OCI-LY1 (cell line): ENCODE results near the gene P2RY12.

Source experiments
- H2AFZ ChIP-seq: fragments of 200-600 bp; sonication (generic), shearing (Covaris generic); 2 replicates; pipeline ENCODE4 v1.6.0; 2014; ENCODE audit warnings: antibody characterized with exemption, mild to moderate bottlenecking, low read length
- H3F3A ChIP-seq: fragments of 200-600 bp; sonication (generic), shearing (Covaris generic); 2 replicates; pipeline ENCODE4 v1.6.0; 2014; ENCODE audit warnings: mild to moderate bottlenecking, antibody characterized with exemption, low read length, moderate library complexity; ENCODE audit not compliant: insufficient read depth
- H3K27ac ChIP-seq: fragments of 200-600 bp; sonication (generic); 2 replicates; pipeline ENCODE4 v1.5.1; 2014; ENCODE audit warnings: low read length, mixed run types, mild to moderate bottlenecking, low read depth; ENCODE audit not compliant: poor library complexity, severe bottlenecking
- H3K27me3 ChIP-seq: fragments of 200-600 bp; sonication (generic); 2 replicates; pipeline ENCODE4 v1.6.0; 2014; ENCODE audit warnings: antibody characterized with exemption, mild to moderate bottlenecking, low read length, moderate library complexity; ENCODE audit not compliant: insufficient read depth
- H3K36me3 ChIP-seq: fragments of 200-600 bp; sonication (generic); 2 replicates; pipeline ENCODE4 v1.6.1; 2014; ENCODE audit warnings: mild to moderate bottlenecking, antibody characterized with exemption, low read length, moderate library complexity, mixed read lengths; ENCODE audit not compliant: insufficient read depth
- H3K4me1 ChIP-seq: fragments of 200-600 bp; sonication (generic); 2 replicates; pipeline ENCODE4 v1.5.1; 2014; ENCODE audit warnings: mild to moderate bottlenecking, low read length, moderate library complexity; ENCODE audit not compliant: insufficient read depth, severe bottlenecking
- H3K4me2 ChIP-seq: fragments of 200-600 bp; sonication (generic), shearing (Covaris generic); 2 replicates; pipeline ENCODE4 v1.6.1; 2014; ENCODE audit warnings: low read length
- H3K4me3 ChIP-seq: fragments of 200-600 bp; sonication (generic); 2 replicates; pipeline ENCODE4 v1.5.1; 2014; ENCODE audit warnings: low read length, low read depth, mild to moderate bottlenecking, mixed read lengths; ENCODE audit not compliant: poor library complexity, severe bottlenecking
- H3K79me2 ChIP-seq: fragments of 200-600 bp; shearing (Covaris generic); 2 replicates; pipeline ENCODE4 v1.6.1; 2016; ENCODE audit warnings: mixed run types, low read length, mixed read lengths; ENCODE audit not compliant: insufficient read depth
- H3K9ac ChIP-seq: fragments of 200-600 bp; sonication (generic), shearing (Covaris generic); 2 replicates; pipeline ENCODE4 v1.6.1; 2014; ENCODE audit warnings: mild to moderate bottlenecking, low read length, mixed read lengths
- H3K9me2 ChIP-seq: fragments of 200-600 bp; sonication (generic), shearing (Covaris generic); 2 replicates; pipeline ENCODE4 v1.6.1; 2014; ENCODE audit warnings: low read depth, mild to moderate bottlenecking, low read length, mixed read lengths
- H3K9me3 ChIP-seq: fragments of 200-600 bp; shearing (Covaris generic); 2 replicates; pipeline ENCODE4 v1.6.1; 2014; ENCODE audit warnings: low read length, mixed read lengths
- H4K20me1 ChIP-seq: fragments of 200-600 bp; sonication (generic), shearing (Covaris generic); 2 replicates; pipeline ENCODE4 v1.6.0; 2016; ENCODE audit warnings: mild to moderate bottlenecking, low read length; ENCODE audit not compliant: insufficient read depth
- EZH2 ChIP-seq: fragments of 200-600 bp; sonication (generic), shearing (Covaris generic); IDR thresholded peaks from 2 replicates; pipeline ENCODE4 v1.8.0; 2017; ENCODE audit warnings: borderline replicate concordance, mixed run types, mild to moderate bottlenecking, antibody characterized with exemption, low read length, moderate library complexity, mixed read lengths
- TF ChIP-seq, protein P1 (sequence below): fragments of 200-600 bp; sonication (generic), shearing (Covaris generic); IDR thresholded peaks from 2 replicates; pipeline ENCODE4 v1.5.1; 2017; ENCODE audit warnings: mild to moderate bottlenecking, antibody characterized with exemption, low read length, moderate library complexity, mixed read lengths

Gene P2RY12

DNA sequence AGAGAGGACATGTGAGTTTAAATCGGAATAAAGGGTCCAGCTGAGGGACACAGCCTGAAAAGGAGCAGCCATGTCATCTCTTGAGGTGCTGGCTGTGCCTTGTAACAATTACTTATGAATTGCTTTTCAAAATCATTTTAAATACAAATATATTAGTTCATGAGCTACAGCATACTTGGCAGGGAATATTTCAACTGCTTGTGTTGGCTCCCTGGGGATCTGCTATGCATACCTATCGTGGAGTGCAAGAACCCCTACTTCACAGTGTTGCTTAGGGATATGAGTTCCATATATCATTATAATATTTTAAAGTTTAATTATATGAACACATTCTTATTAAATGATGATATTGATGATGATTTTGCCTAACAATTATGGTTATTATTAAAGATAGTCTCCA lies 87.1 kb downstream of the P2RY12 start:
- Histone ChIP-seq H3K27ac (no peak overlapping the region), H2AFZ (no peak overlapping the region), H3K79me2 (no peaks in the 10 kb centered on the region), H3K4me3 (no peak overlapping the region), H3K27me3 (no peaks in the 10 kb centered on the region), H3K36me3 (no peaks in the 10 kb centered on the region), H3K9ac (no peak overlapping the region), H3K4me1 (no peaks in the 10 kb centered on the region), H3K9me3 (no peaks in the 10 kb centered on the region), H4K20me1 (no peaks in the 10 kb centered on the region), H3F3A (no peaks in the 10 kb centered on the region), H3K4me2 (no peak overlapping the region), H3K9me2 (no peaks in the 10 kb centered on the region)
- TF ChIP-seq, protein P1, sequence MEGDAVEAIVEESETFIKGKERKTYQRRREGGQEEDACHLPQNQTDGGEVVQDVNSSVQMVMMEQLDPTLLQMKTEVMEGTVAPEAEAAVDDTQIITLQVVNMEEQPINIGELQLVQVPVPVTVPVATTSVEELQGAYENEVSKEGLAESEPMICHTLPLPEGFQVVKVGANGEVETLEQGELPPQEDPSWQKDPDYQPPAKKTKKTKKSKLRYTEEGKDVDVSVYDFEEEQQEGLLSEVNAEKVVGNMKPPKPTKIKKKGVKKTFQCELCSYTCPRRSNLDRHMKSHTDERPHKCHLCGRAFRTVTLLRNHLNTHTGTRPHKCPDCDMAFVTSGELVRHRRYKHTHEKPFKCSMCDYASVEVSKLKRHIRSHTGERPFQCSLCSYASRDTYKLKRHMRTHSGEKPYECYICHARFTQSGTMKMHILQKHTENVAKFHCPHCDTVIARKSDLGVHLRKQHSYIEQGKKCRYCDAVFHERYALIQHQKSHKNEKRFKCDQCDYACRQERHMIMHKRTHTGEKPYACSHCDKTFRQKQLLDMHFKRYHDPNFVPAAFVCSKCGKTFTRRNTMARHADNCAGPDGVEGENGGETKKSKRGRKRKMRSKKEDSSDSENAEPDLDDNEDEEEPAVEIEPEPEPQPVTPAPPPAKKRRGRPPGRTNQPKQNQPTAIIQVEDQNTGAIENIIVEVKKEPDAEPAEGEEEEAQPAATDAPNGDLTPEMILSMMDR, result no peak

DNA sequence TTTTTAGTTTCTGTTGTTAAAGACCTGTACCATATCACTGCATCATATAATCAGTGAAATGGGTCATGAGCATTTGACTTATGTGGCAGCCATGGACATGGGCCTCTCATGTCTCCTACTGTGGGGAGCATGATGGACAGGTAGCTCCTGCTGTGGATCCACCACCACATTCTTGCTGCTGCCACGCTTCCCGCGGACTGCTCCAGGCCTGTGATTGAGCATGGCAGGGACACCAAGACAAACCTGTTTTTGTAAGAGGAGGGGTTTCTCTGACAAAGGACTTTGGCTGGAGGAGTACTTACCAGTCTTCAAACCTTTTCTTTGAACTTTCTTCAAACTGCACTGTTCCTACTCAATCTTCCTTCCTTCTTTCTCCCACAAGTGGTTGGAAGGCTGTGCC lies 88.3 kb downstream of the P2RY12 start:
- Histone ChIP-seq H3K27me3 (no peaks in the 10 kb centered on the region), H4K20me1 (no peaks in the 10 kb centered on the region), H3K9ac (no peak overlapping the region), H3F3A (no peaks in the 10 kb centered on the region), H3K27ac (no peak overlapping the region), H3K4me3 (no peak overlapping the region), H3K9me2 (no peaks in the 10 kb centered on the region), H3K9me3 (no peaks in the 10 kb centered on the region), H2AFZ (no peak overlapping the region), H3K36me3 (no peaks in the 10 kb centered on the region), H3K4me2 (no peak overlapping the region), H3K79me2 (no peaks in the 10 kb centered on the region), H3K4me1 (no peaks in the 10 kb centered on the region)
- TF ChIP-seq, protein P1, result no peak
- no peak for TF ChIP-seq EZH2

DNA sequence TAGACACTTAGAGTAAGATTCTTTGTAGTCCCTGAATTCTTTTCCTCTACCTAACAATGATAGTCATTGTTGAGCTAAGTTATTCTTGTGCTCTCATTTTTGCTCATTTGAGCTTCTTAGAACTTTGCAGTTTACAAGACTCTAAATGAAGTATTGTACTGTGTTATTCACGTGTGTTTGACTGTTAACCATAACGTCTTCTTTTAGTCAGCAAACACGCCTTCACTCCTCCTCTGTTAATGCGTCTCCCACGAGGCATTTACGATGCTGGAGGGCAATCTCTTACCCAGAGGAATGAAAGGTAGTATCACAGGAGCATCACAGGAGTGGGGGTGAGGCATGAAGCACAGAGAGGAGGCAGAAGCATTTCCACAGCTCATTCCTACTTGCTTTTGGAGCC lies 91.4 kb downstream of the P2RY12 start:
- no peaks in the 10 kb centered on the region for H3K9me3 ChIP-seq
- H3K4me3 ChIP-seq, result no peak overlapping the region
- H3F3A ChIP-seq, result no peaks in the 10 kb centered on the region
- H2AFZ ChIP-seq, result no peak overlapping the region
- no peaks in the 10 kb centered on the region for H4K20me1 ChIP-seq
- no peak overlapping the region for H3K4me2 ChIP-seq
- H3K27me3 ChIP-seq, result no peaks in the 10 kb centered on the region
- TF ChIP-seq EZH2, result no peak
- TF ChIP-seq, protein P1, result no peak
- H3K4me1 ChIP-seq, result no peaks in the 10 kb centered on the region
- H3K27ac ChIP-seq, result no peak overlapping the region
- H3K79me2 ChIP-seq, result no peaks in the 10 kb centered on the region
- no peak overlapping the region for H3K9ac ChIP-seq
- H3K36me3 ChIP-seq, result no peaks in the 10 kb centered on the region
- H3K9me2 ChIP-seq, result no peaks in the 10 kb centered on the region
